ENCODE results near the gene CHST11. TPM values are rescaled to one million over a fixed set of nuclear protein-coding genes. Genes with fewer than 3 reads are reported as not detected.

Gene CHST11
- total and polyA plus RNA-seq, 9 donors = 4.0 to 39.9 (median 20.1) TPM

DNA sequence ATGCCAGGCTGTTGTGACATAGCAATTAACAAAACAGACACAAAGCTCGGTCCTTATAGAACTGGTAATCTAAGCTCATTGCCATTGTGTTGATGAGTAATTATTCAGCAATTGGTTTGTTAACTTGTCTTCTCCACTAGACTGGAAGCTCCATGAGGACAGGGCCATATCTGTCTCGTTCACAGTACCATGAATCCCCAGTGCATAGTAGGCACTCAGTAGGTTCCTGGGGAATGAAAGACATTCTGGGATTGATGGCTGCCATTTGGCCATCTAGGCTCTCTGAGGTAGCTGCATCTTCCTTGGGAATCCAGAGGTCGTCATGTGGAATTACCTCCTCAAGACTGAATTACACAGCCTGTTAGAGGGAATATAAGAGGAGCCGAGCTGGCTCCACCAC lies 177.3 kb downstream of the CHST11 start:
- H3K9me3 ChIP-seq = no peaks in the 10 kb centered on the region
- H3K36me3 ChIP-seq = no peaks in the 10 kb centered on the region
- 92 to 98% (median 96%) methylated on average over 4 of the region's 4 CpGs for WGBS, 3 donors
- no peaks in the 10 kb centered on the region for H3K4me1 ChIP-seq (ENCODE audit: insufficient read depth)
- no peak for DNase-seq
- intact Hi-C loops (cut with DNase I) = no loop called here
- H3K4me3 ChIP-seq = no peak overlapping the region
- TF ChIP-seq POLR2A (IDR thresholded peaks at IDR 0.05) (no peak), EP300 (IDR thresholded peaks at IDR 0.05) (no peak)
- TF ChIP-seq, protein P1, sequence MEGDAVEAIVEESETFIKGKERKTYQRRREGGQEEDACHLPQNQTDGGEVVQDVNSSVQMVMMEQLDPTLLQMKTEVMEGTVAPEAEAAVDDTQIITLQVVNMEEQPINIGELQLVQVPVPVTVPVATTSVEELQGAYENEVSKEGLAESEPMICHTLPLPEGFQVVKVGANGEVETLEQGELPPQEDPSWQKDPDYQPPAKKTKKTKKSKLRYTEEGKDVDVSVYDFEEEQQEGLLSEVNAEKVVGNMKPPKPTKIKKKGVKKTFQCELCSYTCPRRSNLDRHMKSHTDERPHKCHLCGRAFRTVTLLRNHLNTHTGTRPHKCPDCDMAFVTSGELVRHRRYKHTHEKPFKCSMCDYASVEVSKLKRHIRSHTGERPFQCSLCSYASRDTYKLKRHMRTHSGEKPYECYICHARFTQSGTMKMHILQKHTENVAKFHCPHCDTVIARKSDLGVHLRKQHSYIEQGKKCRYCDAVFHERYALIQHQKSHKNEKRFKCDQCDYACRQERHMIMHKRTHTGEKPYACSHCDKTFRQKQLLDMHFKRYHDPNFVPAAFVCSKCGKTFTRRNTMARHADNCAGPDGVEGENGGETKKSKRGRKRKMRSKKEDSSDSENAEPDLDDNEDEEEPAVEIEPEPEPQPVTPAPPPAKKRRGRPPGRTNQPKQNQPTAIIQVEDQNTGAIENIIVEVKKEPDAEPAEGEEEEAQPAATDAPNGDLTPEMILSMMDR (IDR thresholded peaks at IDR 0.05) = no peak
- H3K27ac ChIP-seq = no peak overlapping the region
- no peaks in the 10 kb centered on the region for H3K27me3 ChIP-seq

- Histone ChIP-seq H3K4me1 (ENCODE audit: insufficient read depth) (no peaks in the 10 kb centered on the region), H3K27me3 (no peaks in the 10 kb centered on the region), H3K27ac (no peak overlapping the region), H3K4me3 (no peak overlapping the region), H3K36me3 (no peaks in the 10 kb centered on the region), H3K9me3 (no peaks in the 10 kb centered on the region)
- intact Hi-C loops (cut with DNase I) = no loop called here
- TF ChIP-seq, protein P1 (IDR thresholded peaks at IDR 0.05) = no peak
- TF ChIP-seq EP300 (IDR thresholded peaks at IDR 0.05) (no peak), POLR2A (IDR thresholded peaks at IDR 0.05) (no peak)
- no peak for DNase-seq
- 95 to 96% (median 96%) methylated on average over 3 of the region's 3 CpGs for WGBS, 3 donors
These were observed 178.1 kb downstream of the CHST11 start for GRCh38 chr12:104634852-104635251.

- Histone ChIP-seq H3K27ac (no peak overlapping the region), H3K9me3 (no peaks in the 10 kb centered on the region), H3K4me3 (no peak overlapping the region), H3K27me3 (no peaks in the 10 kb centered on the region), H3K4me1 (ENCODE audit: insufficient read depth) (no peaks in the 10 kb centered on the region), H3K36me3 (no peaks in the 10 kb centered on the region)
- TF ChIP-seq EP300 (IDR thresholded peaks at IDR 0.05) = no peak
- TF ChIP-seq, protein P1 (IDR thresholded peaks at IDR 0.05) = no peak
- no peak for DNase-seq
- intact Hi-C loops (cut with DNase I) = no loop called here
- WGBS, 3 donors = 90 to 98% (median 94%) methylated on average over 6 of the region's 6 CpGs
These were observed 179.0 kb downstream of the CHST11 start for GRCh38 chr12:104635607-104636343.

GRCh38 chr12:104636496-104636895 lies 179.7 kb downstream of the CHST11 start:
- WGBS, 3 donors = 74 to 86% (median 84%) methylated on average over 2 of the region's 2 CpGs
- Histone ChIP-seq H3K27ac (no peak overlapping the region), H3K4me1 (ENCODE audit: insufficient read depth) (no peaks in the 10 kb centered on the region), H3K36me3 (no peaks in the 10 kb centered on the region), H3K9me3 (no peaks in the 10 kb centered on the region), H3K27me3 (no peaks in the 10 kb centered on the region), H3K4me3 (no peak overlapping the region)
- no peak for DNase-seq
- intact Hi-C loops (cut with DNase I) = no loop called here
- TF ChIP-seq EP300 (IDR thresholded peaks at IDR 0.05) (no peak), POLR2A (IDR thresholded peaks at IDR 0.05) (no peak)
- TF ChIP-seq, protein P1 (IDR thresholded peaks at IDR 0.05) = no peak

All from ovary (tissue), 9 donors.